T-cell (primary cell): Measurements from ENCODE around the gene ETFB. TPM values are rescaled to one million over a fixed set of nuclear protein-coding genes. Genes with fewer than 3 reads are reported as not detected.

Source experiments
- ATAC-seq, 4 experiments: fragments of 200-7000 bp in 3 of 4; fragments of 150-1000 bp in 1 of 4; cut with Tn5 transposase; replicated peaks in 1 of 4; 1 replicate in 3 of 4; 2 replicates in 1 of 4; pipeline ENCODE4 v1.10.0; 2021; ENCODE audit warnings: moderate library complexity in 3 of 4, mild to moderate bottlenecking in 2 of 4, moderate number of reproducible peaks in 1 of 4
- CTCF ChIA-PET, 2 donors: fragments of 300-600 bp; sonication (Branson Sonifier 250); formaldehyde crosslinking; loops; one replicate each; lab custom pipeline; 2022; ENCODE audit warnings: antibody characterized with exemption in 2 of 2; lab: Charles Lee
- POLR2A ChIA-PET, 2 donors: fragments of 300-600 bp; sonication (Branson Sonifier 250); formaldehyde crosslinking; loops; one replicate each; lab custom pipeline; 2022; ENCODE audit warnings: antibody characterized with exemption in 2 of 2; lab: Charles Lee
- DNase-seq, 35 experiments: peaks; one replicate each; pipeline versions ENCODE4 v3.0.0 to v3.0.0-alpha.2; 2013 to 2023
- H3K27ac ChIP-seq: one replicate; pipeline ENCODE4 v1.5.1; 2013; ENCODE audit warnings: low read length
- H3K27me3 ChIP-seq, 2 experiments: replicated peaks in 1 of 2; 1 replicate in 1 of 2; 2 replicates in 1 of 2; pipeline versions ENCODE4 v1.6.1 to v1.7.0; 2013; ENCODE audit warnings: low read length in 1 of 2, mixed read lengths in 1 of 2; ENCODE audit not compliant: control insufficient read depth in 2 of 2, insufficient read depth in 2 of 2; ENCODE audit errors: extremely low read depth in 1 of 2
- H3K36me3 ChIP-seq, 2 donors: 1 replicate in 1 of 2; 2 replicates in 1 of 2; pipeline versions ENCODE4 v1.6.1 to v1.7.0; 2013; ENCODE audit warnings: low read length in 1 of 2; ENCODE audit not compliant: control insufficient read depth in 2 of 2, insufficient read depth in 1 of 2; ENCODE audit errors: extremely low read depth in 1 of 2
- H3K4me1 ChIP-seq, 2 experiments: 1 replicate in 1 of 2; 2 replicates in 1 of 2; pipeline versions ENCODE4 v1.6.1 to v1.7.0; 2013; ENCODE audit warnings: low read length in 2 of 2, mixed read lengths in 1 of 2; ENCODE audit not compliant: insufficient read depth in 2 of 2, control insufficient read depth in 1 of 2; ENCODE audit errors: extremely low read depth in 1 of 2
- H3K4me3 ChIP-seq, 2 donors: 1 replicate in 1 of 2; 2 replicates in 1 of 2; pipeline versions ENCODE4 v1.5.1 to v1.7.0; 2013; ENCODE audit warnings: mild to moderate bottlenecking in 2 of 2, low read length in 1 of 2, moderate library complexity in 1 of 2; ENCODE audit not compliant: control insufficient read depth in 1 of 2; ENCODE audit errors: extremely low read depth in 1 of 2
- H3K9me3 ChIP-seq: 2 replicates; pipeline ENCODE4 v1.7.0; 2013
- H3K27ac Mint-ChIP-seq, 2 donors: one replicate each; pipeline ENCODE4 v1.8.0; 2020 to 2021; ENCODE audit warnings: mild to moderate bottlenecking in 2 of 2, mixed read lengths in 2 of 2
- H3K27me3 Mint-ChIP-seq, 2 donors: one replicate each; pipeline ENCODE4 v1.8.0; 2021 to 2022; ENCODE audit warnings: mixed read lengths in 2 of 2
- H3K36me3 Mint-ChIP-seq: one replicate; pipeline ENCODE4 v1.8.0; 2021; ENCODE audit warnings: mixed read lengths
- H3K4me1 Mint-ChIP-seq, 3 donors: one replicate each; pipeline ENCODE4 v1.8.0; 2020 to 2022; ENCODE audit warnings: mixed read lengths in 3 of 3, mild to moderate bottlenecking in 1 of 3
- H3K4me3 Mint-ChIP-seq, 3 donors: one replicate each; pipeline ENCODE4 v1.8.0; 2020 to 2022; ENCODE audit warnings: mild to moderate bottlenecking in 3 of 3, mixed read lengths in 3 of 3, moderate library complexity in 3 of 3
- H3K9me3 Mint-ChIP-seq, 3 donors: one replicate each; pipeline ENCODE4 v1.8.0; 2020 to 2022; ENCODE audit warnings: mixed read lengths in 3 of 3
- WGBS: methylation state at CpG from one replicate; pipeline ENCODE4 v1.1.5; 2013; ENCODE audit warnings: missing lambda C conversion rate; ENCODE audit not compliant: insufficient coverage; 5-methylcytosine and 5-hydroxymethylcytosine counted together
- total RNA-seq, 35 experiments: library from RNA in 6 of 35; stranded (reverse) in 6 of 35; fragments of 120-200 nt in 1 of 35; gene quantifications; one replicate each; pipeline versions ENCODE4 v1.2.1 to v1.2.4 and lab custom pipeline; 2013 to 2026

Gene ETFB
- total RNA-seq, 5 donors from 2014 or later (not counting 1 experiment from before 2014, with no cell fraction given), result 37.8 to 67.8 (median 61.1) TPM

DNA sequence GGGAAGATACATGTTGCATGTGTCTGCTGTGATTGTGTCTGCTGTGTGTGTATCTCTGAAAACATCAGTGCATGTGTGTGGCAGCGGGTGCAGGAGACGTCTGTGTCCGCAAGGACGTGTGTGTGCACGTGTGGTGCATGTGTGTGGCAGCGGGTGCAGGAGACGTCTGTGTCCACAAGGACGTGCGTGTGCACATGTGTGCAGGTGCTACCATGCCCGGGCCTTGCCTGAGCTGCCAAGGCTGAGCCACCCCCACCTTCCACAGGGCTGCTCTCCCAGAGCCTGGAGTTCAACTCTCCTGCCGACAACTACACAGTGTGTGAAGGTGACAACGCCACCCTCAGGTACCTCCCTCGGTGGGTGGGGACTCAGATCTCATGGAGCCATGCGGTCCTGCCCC lies 44.4 kb downstream of the ETFB start:
- CTCF ChIA-PET, result no interaction called here
- Mint-ChIP-seq H3K27me3 (peaks cover 40 to 50% of the 10 kb centered on the region in 2 donors), H3K9me3 (no peaks in the 10 kb centered on the region), H3K4me3 (no peak overlapping the region), H3K4me1 (no peaks in the 10 kb centered on the region), H3K36me3 (no peaks in the 10 kb centered on the region), H3K27ac (no peak overlapping the region)
- Histone ChIP-seq H3K36me3 (no peaks in the 10 kb centered on the region), H3K4me3 (no peak overlapping the region), H3K27me3 (peaks cover 0 to 66% of the 10 kb centered on the region in 2 experiments), H3K9me3 (no peaks in the 10 kb centered on the region), H3K27ac (no peak overlapping the region), H3K4me1 (no peaks in the 10 kb centered on the region)
- POLR2A ChIA-PET, result no interaction called here
- DNase-seq, result no peak
- 93% methylated on average over 11 of the region's 14 CpGs for WGBS
- no peak for ATAC-seq

DNA sequence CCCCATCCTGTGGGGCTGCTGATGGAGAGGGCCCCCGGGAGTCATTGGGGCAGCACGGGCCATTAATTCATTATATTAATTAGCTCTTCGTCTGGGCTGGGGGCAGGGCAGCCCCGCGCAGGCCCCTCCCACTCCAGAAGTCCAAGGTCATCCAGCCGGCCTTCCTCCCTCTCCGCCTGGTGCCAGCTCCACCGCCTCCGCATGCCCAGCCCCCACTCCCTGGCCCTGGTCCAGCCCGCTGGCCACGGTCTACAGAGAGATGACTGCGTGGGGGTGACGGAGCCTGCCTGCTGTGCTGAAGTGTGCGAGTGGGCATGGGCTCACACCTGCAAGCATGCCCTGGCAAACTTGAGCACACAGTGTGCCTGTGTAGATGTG lies 45.9 kb downstream of the ETFB start:
- Histone ChIP-seq H3K4me1 (no peaks in the 10 kb centered on the region), H3K4me3 (no peak overlapping the region), H3K9me3 (no peaks in the 10 kb centered on the region), H3K27me3 (peaks cover 0 to 52% of the 10 kb centered on the region in 2 experiments), H3K27ac (no peak overlapping the region), H3K36me3 (no peaks in the 10 kb centered on the region)
- Mint-ChIP-seq H3K9me3 (peaks cover 0 to 2% (median 2%) of the 10 kb centered on the region in 3 donors), H3K4me3 (no peak overlapping the region), H3K27ac (no peak overlapping the region), H3K4me1 (no peaks in the 10 kb centered on the region), H3K36me3 (no peaks in the 10 kb centered on the region), H3K27me3 (peaks cover 34 to 38% of the 10 kb centered on the region in 2 donors)
- ATAC-seq (no peak), DNase-seq (no peak)
- ChIA-PET POLR2A (no interaction called here), CTCF (no interaction called here)
- 84% methylated on average over 13 of the region's 14 CpGs for WGBS

- no peak overlapping the region for H3K27ac Mint-ChIP-seq
- Histone ChIP-seq H3K4me1 (no peaks in the 10 kb centered on the region), H3K4me3 (no peak overlapping the region), H3K27ac (no peak overlapping the region), H3K27me3 (peaks cover 0 to 50% of the 10 kb centered on the region in 2 experiments), H3K36me3 (no peaks in the 10 kb centered on the region), H3K9me3 (no peaks in the 10 kb centered on the region)
- H3K36me3 Mint-ChIP-seq, result no peaks in the 10 kb centered on the region
- WGBS, result 90% methylated on average over 8 of the region's 14 CpGs
- no peak for ATAC-seq
- peaks cover 37% of the 10 kb centered on the region in 2 donors for H3K27me3 Mint-ChIP-seq
- H3K4me3 Mint-ChIP-seq, result no peak overlapping the region
- H3K9me3 Mint-ChIP-seq, result peaks cover 2 to 4% (median 4%) of the 10 kb centered on the region in 3 donors
- H3K4me1 Mint-ChIP-seq, result no peaks in the 10 kb centered on the region
- CTCF ChIA-PET, result no interaction called here
- POLR2A ChIA-PET, result no interaction called here
- no peak for DNase-seq
Observed at GRCh38 chr19:51319649-51320279, 46.4 kb downstream of the ETFB start.

DNA sequence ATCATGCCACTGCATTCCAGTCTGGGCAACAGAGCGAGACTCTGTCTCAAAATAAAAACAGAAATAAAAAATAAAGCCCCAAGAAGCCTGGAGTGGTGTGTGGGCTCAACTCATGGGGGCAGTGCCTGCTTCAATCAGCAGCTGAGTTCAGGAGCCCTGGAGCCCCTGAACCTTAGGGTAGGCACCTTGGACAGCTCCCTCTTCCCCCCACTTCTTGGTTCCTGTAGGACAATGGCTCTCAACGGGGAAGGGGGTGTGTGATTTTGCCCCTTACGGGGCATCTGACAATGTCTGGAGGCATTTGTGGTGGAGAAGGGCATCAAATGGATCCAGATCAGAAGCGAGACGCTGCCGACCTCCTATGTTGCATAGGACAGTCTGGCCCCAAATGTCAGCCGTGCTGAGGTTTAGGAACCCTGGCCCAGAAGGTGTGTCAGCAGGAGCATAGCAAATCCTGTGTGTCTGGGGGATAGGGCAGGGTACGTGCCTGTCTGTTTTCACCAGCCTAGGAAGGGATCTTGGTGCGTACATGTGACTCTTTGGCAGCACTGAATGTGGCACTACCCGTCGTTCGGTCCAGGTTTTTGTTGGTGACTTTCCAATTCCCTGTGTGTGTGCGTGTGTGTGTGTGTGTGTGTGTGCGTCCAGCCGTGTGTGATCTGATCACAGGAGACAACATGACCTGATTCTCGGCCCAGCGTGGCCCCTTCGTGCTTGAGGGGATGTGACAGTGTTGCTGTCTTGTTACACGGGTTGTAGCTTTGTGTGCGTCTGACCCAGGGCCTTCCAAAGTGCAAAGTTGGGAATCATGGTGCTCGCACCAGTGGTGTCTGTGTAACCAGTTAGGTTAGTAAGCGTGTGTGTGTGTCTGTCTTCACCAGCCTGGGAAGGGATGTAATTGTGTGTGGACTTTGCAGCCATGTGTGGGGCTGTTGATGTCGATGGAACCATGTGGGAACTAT lies 47.2 kb downstream of the ETFB start:
- 84% methylated on average over 21 of the region's 23 CpGs for WGBS
- H3K36me3 Mint-ChIP-seq, result no peaks in the 10 kb centered on the region
- Histone ChIP-seq H3K36me3 (no peaks in the 10 kb centered on the region), H3K9me3 (no peaks in the 10 kb centered on the region), H3K27me3 (peaks cover 0 to 47% of the 10 kb centered on the region in 2 experiments), H3K4me1 (no peaks in the 10 kb centered on the region), H3K27ac (no peak overlapping the region), H3K4me3 (no peak overlapping the region)
- no peak overlapping the region for H3K27ac Mint-ChIP-seq
- CTCF ChIA-PET, result no interaction called here
- H3K4me1 Mint-ChIP-seq, result no peaks in the 10 kb centered on the region
- POLR2A ChIA-PET, result no interaction called here
- DNase-seq, result no peak
- peaks cover 31 to 39% of the 10 kb centered on the region in 2 donors for H3K27me3 Mint-ChIP-seq
- H3K9me3 Mint-ChIP-seq, result peaks cover 4% of the 10 kb centered on the region in 3 donors
- no peak for ATAC-seq
- H3K4me3 Mint-ChIP-seq, result no peak overlapping the region

DNA sequence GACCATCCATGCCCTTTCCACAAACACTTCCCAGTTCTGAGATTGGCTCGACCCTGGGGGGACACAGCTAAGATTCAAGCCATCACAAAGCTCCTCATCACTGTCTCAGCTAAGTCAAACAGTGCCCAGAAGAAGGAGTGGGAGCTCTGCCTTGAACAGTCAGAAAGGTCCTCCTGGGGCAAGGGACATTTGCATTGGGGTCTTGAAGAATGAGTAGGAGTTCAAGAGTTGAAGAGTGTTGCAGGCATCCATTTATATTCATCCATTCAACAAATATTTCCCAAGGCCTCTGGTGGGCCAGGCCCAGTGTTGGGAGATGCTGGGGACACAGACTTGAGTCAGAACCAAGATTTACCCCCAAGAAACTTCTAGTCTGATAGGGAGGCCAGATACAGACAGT lies 48.2 kb downstream of the ETFB start:
- H3K27ac Mint-ChIP-seq, result no peak overlapping the region
- peaks cover 0 to 3% (median 0%) of the 10 kb centered on the region in 3 donors for H3K4me1 Mint-ChIP-seq
- no peak overlapping the region for H3K27ac ChIP-seq
- peaks cover 0 to 41% of the 10 kb centered on the region in 2 experiments for H3K27me3 ChIP-seq
- no peak overlapping the region for H3K4me3 ChIP-seq
- no peaks in the 10 kb centered on the region for H3K36me3 ChIP-seq
- ChIA-PET POLR2A (no interaction called here), CTCF (interaction anchor here in 1 of 2 donors (0.5 kb wide), 1 partner anchor 12 kb away, joined by 3 read pairs; no protein-coding TSS in a partner anchor)
- no peaks in the 10 kb centered on the region for H3K9me3 ChIP-seq
- peaks cover 30 to 39% of the 10 kb centered on the region in 2 donors for H3K27me3 Mint-ChIP-seq
- no peak overlapping the region for H3K4me3 Mint-ChIP-seq
- no CpG with 5 or more reads among the region's 1 CpG for WGBS
- DNase-seq, result no peak
- peaks cover 4% of the 10 kb centered on the region in 3 donors for H3K9me3 Mint-ChIP-seq
- no peak for ATAC-seq
- H3K4me1 ChIP-seq, result no peaks in the 10 kb centered on the region
- no peaks in the 10 kb centered on the region for H3K36me3 Mint-ChIP-seq

DNA sequence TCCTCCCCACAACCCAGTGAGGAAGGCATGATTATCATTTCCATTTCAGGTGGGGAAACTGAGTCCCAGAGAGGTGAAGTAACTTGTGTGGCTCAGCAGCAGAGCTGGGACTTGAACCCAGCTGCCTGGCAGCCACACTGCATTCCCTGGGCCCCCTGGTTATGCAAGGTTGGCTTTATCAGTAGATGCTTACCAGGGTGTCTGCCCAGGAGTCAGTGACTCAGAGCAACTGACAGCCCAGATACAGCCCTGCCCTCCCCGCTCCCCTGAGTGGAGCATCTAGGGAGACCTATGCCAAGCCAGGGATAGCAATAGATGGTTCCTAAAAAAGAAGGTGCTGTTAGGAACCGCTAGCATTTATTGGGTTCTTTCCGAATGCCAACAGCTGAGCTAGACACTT lies 48.8 kb downstream of the ETFB start:
- peaks cover 0 to 5% (median 3%) of the 10 kb centered on the region in 3 donors for H3K4me1 Mint-ChIP-seq
- CTCF ChIA-PET, result interaction anchor here in 1 of 2 donors (0.5 kb wide), 1 partner anchor 12 kb away, joined by 3 read pairs; no protein-coding TSS in a partner anchor

More for the DNA sequence above, 48.8 kb downstream of the ETFB start:
- Histone ChIP-seq H3K27ac (no peak overlapping the region), H3K27me3 (peaks cover 0 to 47% of the 10 kb centered on the region in 2 experiments), H3K9me3 (no peaks in the 10 kb centered on the region), H3K36me3 (no peaks in the 10 kb centered on the region), H3K4me1 (no peaks in the 10 kb centered on the region), H3K4me3 (no peak overlapping the region)
- Mint-ChIP-seq H3K4me3 (no peak overlapping the region), H3K9me3 (peaks cover 4% of the 10 kb centered on the region in 3 donors), H3K36me3 (no peaks in the 10 kb centered on the region), H3K27me3 (peaks cover 29 to 36% of the 10 kb centered on the region in 2 donors), H3K27ac (no peak overlapping the region)
- POLR2A ChIA-PET, result no interaction called here
- no peak for ATAC-seq
- 94% methylated on average over 3 of the region's 3 CpGs for WGBS
- DNase-seq, result no peak
